GM12878 (cell line): Measurements from ENCODE around the gene MEN1. TPM values are rescaled to one million over a fixed set of nuclear protein-coding genes. Genes with fewer than 3 reads are reported as not detected.

Source experiments
- ATAC-seq: fragments of 200-7000 bp; cut with Tn5 transposase; 3 replicates; pipeline ENCODE4 v1.9.1; 2020; ENCODE audit warnings: mild to moderate bottlenecking, moderate library complexity
- BruUV-seq: library from RNA; stranded (reverse); fragments of 400-500 nt; replicated peaks from 2 replicates; lab custom pipeline; 2021; lab: Mats Ljungman, UMichigan
- CTCF ChIA-PET: fragments of 300-600 bp; sonication (Branson Sonifier 250); formaldehyde crosslinking; extraction: SDS; loops from one replicate; lab custom pipeline; 2021; ENCODE audit warnings: inconsistent platforms; lab: Yijun Ruan, JAX
- POLR2A ChIA-PET: fragments of 350-600 bp; formaldehyde crosslinking; extraction: SDS; loops from one replicate; lab custom pipeline; 2021; ENCODE audit warnings: inconsistent platforms; lab: Charles Lee
- RAD21 ChIA-PET: fragments of 300-600 bp; sonication (Branson Sonifier 250); formaldehyde crosslinking; loops from one replicate; lab custom pipeline; 2023; ENCODE audit warnings: antibody characterized with exemption; ENCODE audit not compliant: unreplicated experiment; lab: Charles Lee
- SMC1A ChIA-PET: fragments of 300-600 bp; sonication (Branson Sonifier 250); formaldehyde crosslinking; loops from one replicate; lab custom pipeline; 2023; ENCODE audit not compliant: unreplicated experiment, uncharacterized antibody; lab: Charles Lee
- DNase-seq: peaks from one replicate; pipeline ENCODE4 v3.0.0-alpha.2; 2011; ENCODE audit warnings: low read depth, low spot score
- FAIRE-seq: peaks from 3 replicates; lab custom pipeline; 2011; peaks lifted over from hg19 to GRCh38; lab: Jason Lieb, UNC
- H2AFZ ChIP-seq: 2 replicates; pipeline ENCODE4 v1.6.0; 2011; ENCODE audit warnings: low read depth, low read length, control low read depth; ENCODE audit not compliant: control insufficient read depth
- H3K27ac ChIP-seq: 2 replicates; pipeline ENCODE4 v1.5.1; 2011; ENCODE audit warnings: control low read depth; ENCODE audit not compliant: control insufficient read depth, insufficient read depth
- H3K27me3 ChIP-seq, 2 experiments: replicated peaks in 1 of 2; 2 replicates each; pipeline versions ENCODE4 v1.6.0 to v1.6.1; 2011; ENCODE audit warnings: low read length in 1 of 2; ENCODE audit not compliant: control insufficient read depth in 2 of 2, insufficient read depth in 2 of 2
- H3K36me3 ChIP-seq, 2 experiments: 2 replicates each; pipeline ENCODE4 v1.5.1; 2011; ENCODE audit warnings: low read length in 1 of 2; ENCODE audit not compliant: control insufficient read depth in 2 of 2, insufficient read depth in 2 of 2
- H3K4me1 ChIP-seq: 2 replicates; pipeline ENCODE4 v1.6.1; 2011; ENCODE audit warnings: mild to moderate bottlenecking, low read length, moderate library complexity, mixed read lengths; ENCODE audit not compliant: control insufficient read depth, insufficient read depth
- H3K4me2 ChIP-seq: 2 replicates; pipeline ENCODE4 v1.6.0; 2011; ENCODE audit warnings: control low read depth; ENCODE audit not compliant: control insufficient read depth, insufficient read depth
- H3K4me3 ChIP-seq: fragments of 200-600 bp; sonication (generic); 2 replicates; pipeline ENCODE4 v1.5.1; 2016
- H3K79me2 ChIP-seq: 2 replicates; pipeline ENCODE4 v1.6.0; 2011; ENCODE audit warnings: low read length; ENCODE audit not compliant: control insufficient read depth, insufficient read depth
- H3K9ac ChIP-seq: 2 replicates; pipeline ENCODE4 v1.8.0; 2011; ENCODE audit warnings: low read length, control low read depth, mixed read lengths; ENCODE audit not compliant: control insufficient read depth, insufficient read depth
- H3K9me3 ChIP-seq: replicated peaks from 3 replicates; pipeline ENCODE4 v1.5.1; 2011; ENCODE audit warnings: mild to moderate bottlenecking, low read length; ENCODE audit not compliant: control insufficient read depth, insufficient read depth
- H4K20me1 ChIP-seq: 2 replicates; pipeline ENCODE4 v1.6.0; 2011; ENCODE audit not compliant: control insufficient read depth, insufficient read depth
- EGR1 ChIP-seq, 2 experiments: IDR thresholded peaks; 1 replicate in 1 of 2; 2 replicates in 1 of 2; pipeline ENCODE4 v1.6.1; 2011 to 2012; ENCODE audit warnings: low read depth in 2 of 2, low read length in 2 of 2, borderline replicate concordance in 1 of 2, mild to moderate bottlenecking in 1 of 2, moderate library complexity in 1 of 2
- NRF1 ChIP-seq: conservative IDR thresholded peaks from 2 replicates; pipeline ENCODE4 v1.6.1; 2011; ENCODE audit warnings: mild to moderate bottlenecking, low read depth, low read length, improper control_type of control experiment
- PKNOX1 ChIP-seq: fragments of 450-650 bp; IDR thresholded peaks from 2 replicates; pipeline ENCODE4 v1.6.1; 2016; ENCODE audit warnings: mild to moderate bottlenecking
- WGBS: methylation state at CpG from one replicate; pipeline ENCODE4 v1.1.6; 2016; ENCODE audit warnings: low lambda C conversion rate; ENCODE audit not compliant: insufficient replicate concordance, insufficient coverage; ENCODE audit errors: missing lambda C conversion rate; 5-methylcytosine and 5-hydroxymethylcytosine counted together
- in situ Hi-C: fragments of 300-500 bp; cut with MboI; formaldehyde crosslinking; loops from 9 replicates; pipeline ENCODE4 v1.14.3; 2018; ENCODE audit warnings: mixed read lengths
- intact Hi-C: fragments of 100-400 bp; cut with micrococcal nuclease; formaldehyde crosslinking; loops from one replicate; pipeline ENCODE4 v1.14.2; 2022; ENCODE audit not compliant: unreplicated experiment
- polyA plus RNA-seq, 11 experiments: library from polyadenylated mRNA; depleted of rRNA in 4 of 11; unstranded in 6 of 11; stranded (reverse) in 5 of 11; fragments of >200 nt; fragmentation: Nextera tagmentation in 4 of 11; fragmentation: Illumina TruSeq in 1 of 11; extraction: Ambion mirVana in 4 of 11; extraction: Trizol in 1 of 11; gene quantifications; 1 replicate in 1 of 11; 2 replicates in 10 of 11; pipeline versions ENCODE4 v1.2.1 to v1.2.3, GENCODE V29; 2011 to 2016; ENCODE audit warnings: inconsistent platforms in 2 of 11, missing spikeins in 2 of 11, low read depth in 1 of 11
- total RNA-seq, 4 experiments: library from RNA; depleted of rRNA in 3 of 4; stranded (reverse); fragments of >200 nt in 3 of 4; fragmentation: Illumina TruSeq in 1 of 4; extraction: Trizol in 1 of 4; gene quantifications; 2 replicates each; pipeline versions ENCODE4 v1.2.1 to v1.2.3, GENCODE V29; 2013 to 2021
- TF ChIP-seq, protein P1 (sequence below): IDR thresholded peaks from 2 replicates; pipeline ENCODE4 v1.6.1; 2011; ENCODE audit warnings: mild to moderate bottlenecking, low read depth, low read length, moderate library complexity; ENCODE audit not compliant: insufficient replicate concordance

MEN1 gene
- total and polyA plus RNA-seq, 10 of the 15 experiments (the other 5 are each of a cell fraction or from before 2014, with no cell fraction given), result 2.5 to 39.7 (median 20.7) TPM

DNA sequence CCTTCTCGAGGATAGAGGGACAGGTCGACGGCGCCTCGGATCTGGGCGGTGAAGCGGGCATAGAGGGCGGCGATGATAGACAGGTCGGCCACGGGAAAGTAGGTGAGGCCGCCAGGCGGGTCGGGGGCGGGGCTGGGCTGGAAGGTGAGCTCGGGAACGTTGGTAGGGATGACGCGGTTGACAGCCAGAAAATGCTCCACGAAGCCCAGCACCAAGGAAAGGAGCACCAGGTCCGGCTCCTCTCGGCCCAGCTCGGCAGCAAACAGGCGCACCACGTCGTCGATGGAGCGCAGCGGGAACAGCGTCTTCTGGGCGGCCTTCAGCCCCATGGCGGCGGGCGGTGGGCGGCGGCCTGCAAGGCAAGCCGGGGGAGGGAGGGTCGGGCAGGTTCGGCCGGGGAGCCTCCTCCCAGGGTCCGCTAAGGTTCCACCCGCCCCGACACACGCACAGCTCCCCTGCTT is 540 bp downstream of the MEN1 start:
- Histone ChIP-seq H3K9me3 (no peaks in the 10 kb centered on the region), H3K4me2 (peak overlapping the region; percentile 84), H2AFZ (peak overlapping the region; percentile 80), H3K27ac (peak overlapping the region; percentile 50; the same call in 1 of the 2 replicates), H3K27me3 (no peaks in the 10 kb centered on the region), H4K20me1 (no peaks in the 10 kb centered on the region), H3K9ac (peak overlapping the region; percentile 70; the same call in 1 of the 2 replicates), H3K4me1 (peaks cover 18% of the 10 kb centered on the region), H3K36me3 (no peaks in the 10 kb centered on the region; a peak in 2 of 4 replicates), H3K79me2 (peaks cover 2% of the 10 kb centered on the region), H3K4me3 (peak overlapping the region; percentile 94)
- ATAC-seq, result peak; percentile 23
- no peak for TF ChIP-seq NRF1
- TF ChIP-seq, protein P1, sequence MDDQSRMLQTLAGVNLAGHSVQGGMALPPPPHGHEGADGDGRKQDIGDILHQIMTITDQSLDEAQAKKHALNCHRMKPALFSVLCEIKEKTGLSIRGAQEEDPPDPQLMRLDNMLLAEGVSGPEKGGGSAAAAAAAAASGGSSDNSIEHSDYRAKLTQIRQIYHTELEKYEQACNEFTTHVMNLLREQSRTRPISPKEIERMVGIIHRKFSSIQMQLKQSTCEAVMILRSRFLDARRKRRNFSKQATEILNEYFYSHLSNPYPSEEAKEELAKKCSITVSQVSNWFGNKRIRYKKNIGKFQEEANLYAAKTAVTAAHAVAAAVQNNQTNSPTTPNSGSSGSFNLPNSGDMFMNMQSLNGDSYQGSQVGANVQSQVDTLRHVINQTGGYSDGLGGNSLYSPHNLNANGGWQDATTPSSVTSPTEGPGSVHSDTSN, result peak; percentile 37
- TF ChIP-seq PKNOX1, result peak; percentile 88
- 0 out of 3 replicates have a peak, but pooled peaks of 1 of the 2 experiments have one; percentile 2 for TF ChIP-seq EGR1 (IDR thresholded peaks at IDR 0.05; ENCODE audit: borderline replicate concordance in 1 of 2, low read depth in 2 of 2, low read length in 2 of 2)
- in situ Hi-C loops (no loop called here), intact Hi-C loops (no loop called here)
- no peak for DNase-seq
- RAD21 ChIA-PET, result interaction anchor here (0.6 to 1.7 kb wide), 4 partner anchors 34 to 242 kb away, joined by 3 to 5 read pairs (median 4); partner anchors contain the start of genes CDC42BPG and RASGRP2
- 3% methylated on average over 37 of the region's 44 CpGs for WGBS
- SMC1A ChIA-PET, result no interaction called here
- no peak for FAIRE-seq
- BruUV-seq, result no TSS peak
- CTCF ChIA-PET, result interaction anchor here (0.6 to 1.6 kb wide), 2 partner anchors 38 to 186 kb away, joined by 3 to 6 read pairs; no protein-coding TSS in a partner anchor
- POLR2A ChIA-PET, result interaction anchor here (0.6 to 1.5 kb wide), 5 partner anchors 28 to 411 kb away, joined by 3 to 4 read pairs (median 3); partner anchors contain the start of gene PPP2R5B
